ENCODE data around the gene PRR5.

The PRR5 gene

DNA sequence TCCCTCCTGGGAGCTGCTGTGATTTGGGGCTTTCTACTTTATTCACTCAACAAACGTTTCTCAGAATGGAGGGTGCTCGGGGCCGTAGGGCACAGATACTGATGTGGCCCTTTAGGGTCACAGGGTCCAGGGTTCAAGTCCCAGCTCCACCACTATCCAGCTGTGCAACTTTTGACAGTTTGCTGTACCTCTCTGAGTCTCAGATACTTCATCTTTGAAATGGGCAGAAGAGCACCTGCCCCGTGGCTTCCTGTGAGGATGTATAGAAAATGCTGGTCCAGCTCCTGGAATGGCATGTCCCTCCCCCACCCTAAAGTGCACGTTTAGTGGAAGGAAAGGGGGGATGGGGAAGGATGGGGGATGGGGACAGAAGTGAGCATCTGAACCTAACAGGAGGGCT, 21.9 kb upstream of the PRR5 start:
- no peak overlapping the region for H3K4me3 ChIP-seq (ENCODE audit: low read depth, low read length)
- no peak for DNase-seq (ENCODE audit: low read depth)
- TF ChIP-seq, protein P1, sequence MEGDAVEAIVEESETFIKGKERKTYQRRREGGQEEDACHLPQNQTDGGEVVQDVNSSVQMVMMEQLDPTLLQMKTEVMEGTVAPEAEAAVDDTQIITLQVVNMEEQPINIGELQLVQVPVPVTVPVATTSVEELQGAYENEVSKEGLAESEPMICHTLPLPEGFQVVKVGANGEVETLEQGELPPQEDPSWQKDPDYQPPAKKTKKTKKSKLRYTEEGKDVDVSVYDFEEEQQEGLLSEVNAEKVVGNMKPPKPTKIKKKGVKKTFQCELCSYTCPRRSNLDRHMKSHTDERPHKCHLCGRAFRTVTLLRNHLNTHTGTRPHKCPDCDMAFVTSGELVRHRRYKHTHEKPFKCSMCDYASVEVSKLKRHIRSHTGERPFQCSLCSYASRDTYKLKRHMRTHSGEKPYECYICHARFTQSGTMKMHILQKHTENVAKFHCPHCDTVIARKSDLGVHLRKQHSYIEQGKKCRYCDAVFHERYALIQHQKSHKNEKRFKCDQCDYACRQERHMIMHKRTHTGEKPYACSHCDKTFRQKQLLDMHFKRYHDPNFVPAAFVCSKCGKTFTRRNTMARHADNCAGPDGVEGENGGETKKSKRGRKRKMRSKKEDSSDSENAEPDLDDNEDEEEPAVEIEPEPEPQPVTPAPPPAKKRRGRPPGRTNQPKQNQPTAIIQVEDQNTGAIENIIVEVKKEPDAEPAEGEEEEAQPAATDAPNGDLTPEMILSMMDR (IDR thresholded peaks at IDR 0.05; ENCODE audit: control insufficient read depth, extremely low read depth, insufficient read depth), result no peak

DNA sequence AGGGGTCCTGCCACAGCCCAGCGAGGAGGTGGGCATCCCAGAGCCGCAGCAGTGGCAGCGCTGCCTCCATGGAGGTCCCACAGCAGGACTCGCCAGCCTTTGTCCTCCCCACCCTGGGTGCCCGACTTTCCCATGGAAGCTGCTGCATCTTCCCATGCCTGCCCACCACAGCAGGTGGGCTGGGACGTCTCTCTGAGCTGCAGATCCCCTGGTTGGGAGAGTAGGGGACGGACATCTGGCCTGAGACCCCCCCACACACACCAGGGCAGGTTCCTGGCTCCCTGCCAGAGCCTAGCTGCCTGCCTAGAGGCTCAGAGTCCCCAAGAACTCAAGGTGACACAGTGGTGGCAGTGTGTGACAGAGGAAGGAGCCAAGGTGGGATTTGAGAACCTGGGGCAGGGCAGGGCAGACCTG, 21.5 kb upstream of the PRR5 start:
- TF ChIP-seq, protein P1 (IDR thresholded peaks at IDR 0.05; ENCODE audit: control insufficient read depth, extremely low read depth, insufficient read depth), result no peak
- no peak overlapping the region for H3K4me3 ChIP-seq (ENCODE audit: low read depth, low read length)
- no peak for DNase-seq (ENCODE audit: low read depth)

DNA sequence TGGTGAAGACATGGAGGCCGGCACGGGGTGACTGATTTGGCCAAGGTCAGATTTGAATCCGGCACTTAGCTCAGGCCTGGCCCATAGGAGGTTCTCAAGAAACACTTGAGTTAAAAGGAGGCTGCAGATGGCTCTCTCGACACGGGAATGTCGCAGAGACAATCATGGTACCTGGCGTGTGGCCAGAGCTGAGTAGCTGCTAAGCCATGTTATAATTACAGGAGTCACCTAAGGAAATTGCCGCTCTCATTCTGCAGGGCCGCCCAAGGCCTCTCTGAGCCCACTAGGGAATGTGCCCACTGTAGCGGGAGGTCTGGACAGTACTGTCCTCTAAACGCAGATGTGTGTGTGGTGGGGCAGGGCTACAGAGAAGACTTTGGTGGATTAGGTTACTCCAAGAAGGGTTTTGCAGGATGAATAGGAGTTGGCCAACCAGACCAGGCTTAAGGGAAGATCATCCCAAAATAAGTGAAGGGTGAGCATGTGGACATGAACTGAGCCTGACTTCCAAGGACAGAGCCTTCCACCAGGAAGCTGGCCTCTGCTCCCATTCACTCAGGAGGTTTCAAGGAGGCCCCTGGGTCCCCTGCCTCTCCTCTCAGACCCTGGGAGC, 19.3 kb upstream of the PRR5 start:
- TF ChIP-seq, protein P1 (IDR thresholded peaks at IDR 0.05; ENCODE audit: control insufficient read depth, extremely low read depth, insufficient read depth), result no peak
- DNase-seq (ENCODE audit: low read depth), result no peak
- no peak overlapping the region for H3K4me3 ChIP-seq (ENCODE audit: low read depth, low read length)

DNA sequence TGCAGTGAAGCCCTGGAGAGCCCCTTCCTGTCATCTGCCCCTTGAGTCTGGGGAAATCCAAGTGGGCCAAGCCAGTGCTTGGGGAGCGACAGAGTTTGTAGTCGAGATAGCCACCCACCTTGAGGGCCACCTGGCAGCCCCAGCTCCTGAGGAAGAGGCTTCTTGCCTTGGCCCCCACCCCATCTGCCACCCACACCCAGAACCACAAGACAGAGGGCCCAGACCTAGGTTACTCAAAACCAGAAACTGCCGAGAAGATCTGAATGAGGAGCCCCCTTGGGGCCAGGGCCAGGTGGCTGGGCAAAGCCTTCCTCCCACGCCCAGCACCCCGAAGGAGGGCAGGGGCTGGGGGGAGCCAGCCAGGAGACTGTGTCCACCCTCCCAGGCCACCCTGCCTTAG, 18.8 kb upstream of the PRR5 start:
- no peak overlapping the region for H3K4me3 ChIP-seq (ENCODE audit: low read depth, low read length)
- TF ChIP-seq, protein P1 (IDR thresholded peaks at IDR 0.05; ENCODE audit: control insufficient read depth, extremely low read depth, insufficient read depth), result no peak
- DNase-seq (ENCODE audit: low read depth), result no peak

DNA sequence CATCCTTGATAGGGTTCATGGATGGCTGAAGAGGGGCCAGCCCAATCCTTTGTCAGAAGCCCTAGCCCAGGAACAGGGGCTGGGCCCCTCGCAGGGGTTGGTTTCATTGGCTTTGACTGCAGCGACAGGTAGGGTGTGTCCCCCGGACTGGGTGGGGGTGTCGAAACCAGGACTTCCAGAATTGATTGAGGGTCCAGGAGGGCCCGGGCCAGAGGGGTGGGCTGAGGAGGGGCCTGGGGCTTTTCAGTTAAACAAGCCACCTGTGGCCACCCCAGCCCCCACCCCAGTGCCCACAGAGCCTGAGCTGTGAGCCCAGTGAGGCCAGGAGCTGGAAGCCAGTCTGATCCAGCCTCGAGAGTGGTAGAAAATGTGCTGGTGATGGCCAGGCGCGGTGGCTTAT, 18.1 kb upstream of the PRR5 start:
- TF ChIP-seq, protein P1 (IDR thresholded peaks at IDR 0.05; ENCODE audit: control insufficient read depth, extremely low read depth, insufficient read depth), result no peak
- H3K4me3 ChIP-seq (ENCODE audit: low read depth, low read length), result no peak overlapping the region
- no peak for DNase-seq (ENCODE audit: low read depth)

DNA sequence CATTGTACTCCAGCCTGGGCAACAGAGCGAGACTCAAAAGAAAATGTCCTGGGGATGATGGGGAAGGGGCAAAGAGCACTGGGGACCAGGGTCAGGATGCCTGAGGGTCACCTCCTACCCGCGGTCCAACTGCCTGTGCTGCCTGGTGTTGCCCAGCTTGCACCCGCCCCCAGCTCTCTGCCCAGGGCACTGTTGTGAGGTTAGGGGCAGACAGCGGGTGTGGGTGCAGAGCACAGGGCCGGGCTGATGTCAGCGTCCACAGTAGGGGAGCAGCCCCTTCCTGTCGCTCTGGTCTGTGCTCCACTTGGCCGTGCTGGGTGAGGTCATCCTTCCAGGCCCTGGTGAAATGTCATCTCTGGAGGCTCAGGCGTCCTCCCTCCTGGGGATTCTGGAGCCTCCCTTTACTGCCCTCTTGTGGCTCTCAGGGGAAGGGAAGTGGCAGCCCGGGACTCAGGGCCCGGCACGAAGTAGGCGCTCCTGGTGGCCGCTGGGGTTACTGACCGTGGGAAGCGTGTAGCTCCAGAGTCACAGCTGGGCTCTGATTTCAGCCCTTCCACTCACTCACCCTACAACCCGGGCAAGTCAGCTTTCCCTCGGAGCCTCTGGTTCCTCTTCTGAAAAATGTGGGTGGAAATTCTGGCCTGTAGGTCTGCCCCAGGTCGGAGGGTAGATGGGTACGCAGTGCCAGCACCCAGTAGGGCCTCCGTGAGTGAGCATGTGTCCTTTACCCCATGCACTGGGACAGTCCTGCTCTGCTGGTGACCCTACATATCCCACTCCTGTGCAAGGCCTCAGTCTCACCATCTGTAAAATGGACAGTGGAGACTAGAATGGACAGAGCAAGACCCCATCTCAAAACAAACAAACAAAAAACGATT, 17.3 kb upstream of the PRR5 start:
- TF ChIP-seq, protein P1 (IDR thresholded peaks at IDR 0.05; ENCODE audit: control insufficient read depth, extremely low read depth, insufficient read depth), result peak; percentile 95
- DNase-seq (ENCODE audit: low read depth), result peak; percentile 76
- no peak overlapping the region for H3K4me3 ChIP-seq (ENCODE audit: low read depth, low read length)

Data from LNCaP clone FGC (cell line).